Neural cell (in vitro differentiated cells): ENCODE results near the gene PHLDA2. TPM values are rescaled to one million over a fixed set of nuclear protein-coding genes. Genes with fewer than 3 reads are reported as not detected.

Source experiments
- H2AFZ ChIP-seq: fragments of 200-600, 300-800 bp; sonication (generic), shearing (Covaris generic); 2 replicates; pipeline ENCODE4 v1.6.0; 2014; ENCODE audit warnings: low read depth, mild to moderate bottlenecking, antibody characterized with exemption, low read length, moderate library complexity
- H3F3A ChIP-seq: fragments of 200-600 bp; shearing (Covaris generic); 2 replicates; pipeline ENCODE4 v1.6.1; 2016; ENCODE audit warnings: mild to moderate bottlenecking, moderate library complexity, mixed read lengths, antibody characterized with exemption, low read length; ENCODE audit not compliant: insufficient read depth, poor library complexity, severe bottlenecking
- H3K27ac ChIP-seq: fragments of 200-600, 300-800 bp; sonication (generic), shearing (Covaris generic); 2 replicates; pipeline ENCODE4 v1.5.1; 2014; ENCODE audit warnings: mild to moderate bottlenecking, low read length, moderate library complexity
- H3K27me3 ChIP-seq: fragments of 300-800, 200-600 bp; sonication (generic), shearing (Covaris generic); 2 replicates; pipeline ENCODE4 v1.6.0; 2014; ENCODE audit warnings: mild to moderate bottlenecking, low read depth, low read length, moderate library complexity; ENCODE audit not compliant: insufficient read depth
- H3K36me3 ChIP-seq: fragments of 300-800, 200-600 bp; sonication (generic), shearing (Covaris generic); 2 replicates; pipeline ENCODE4 v1.5.1; 2014; ENCODE audit warnings: mild to moderate bottlenecking, antibody characterized with exemption, low read length, moderate library complexity; ENCODE audit not compliant: insufficient read depth
- H3K4me2 ChIP-seq: fragments of 300-800, 200-600 bp; sonication (generic), shearing (Covaris generic); 2 replicates; pipeline ENCODE4 v1.6.0; 2014; ENCODE audit warnings: mild to moderate bottlenecking, low read length
- H3K4me3 ChIP-seq: fragments of 300-800, 200-600 bp; sonication (generic), shearing (Covaris generic); 2 replicates; pipeline ENCODE4 v1.5.1; 2014; ENCODE audit warnings: mild to moderate bottlenecking, low read length, moderate library complexity
- H3K79me2 ChIP-seq: fragments of 200-600 bp; shearing (Covaris generic); replicated peaks from 2 replicates; pipeline ENCODE4 v1.6.0; 2014; ENCODE audit warnings: mild to moderate bottlenecking, low read length, moderate library complexity; ENCODE audit not compliant: insufficient read depth
- H3K9ac ChIP-seq: fragments of 300-800, 200-600 bp; sonication (generic), shearing (Covaris generic); 2 replicates; pipeline ENCODE4 v1.6.1; 2016; ENCODE audit warnings: mild to moderate bottlenecking, low read length, mixed read lengths
- H3K9me2 ChIP-seq: fragments of 200-600 bp; shearing (Covaris generic); 2 replicates; pipeline ENCODE4 v1.6.1; 2016; ENCODE audit warnings: mild to moderate bottlenecking, low read length, mixed read lengths; ENCODE audit not compliant: insufficient read depth
- H3K9me3 ChIP-seq: fragments of 200-600, 300-800 bp; sonication (generic), shearing (Covaris generic); 2 replicates; pipeline ENCODE4 v1.6.1; 2016; ENCODE audit warnings: mild to moderate bottlenecking, mixed run types, low read length, moderate library complexity, mixed read lengths
- H4K20me1 ChIP-seq: fragments of 200-600 bp; shearing (Covaris generic); 2 replicates; pipeline ENCODE4 v1.6.1; 2016; ENCODE audit warnings: mild to moderate bottlenecking, mixed run types; ENCODE audit not compliant: insufficient read depth
- EP300 ChIP-seq: fragments of 450-650 bp; conservative IDR thresholded peaks from 2 replicates; pipeline ENCODE4 v1.6.1; 2014; ENCODE audit warnings: antibody characterized with exemption, mild to moderate bottlenecking, moderate library complexity; ENCODE audit not compliant: poor library complexity, severe bottlenecking
- EZH2 ChIP-seq: fragments of 200-600, 300-800 bp; shearing (Covaris generic), sonication (generic); IDR thresholded peaks from 2 replicates; pipeline ENCODE4 v1.6.1; 2014; ENCODE audit warnings: antibody characterized with exemption, low read length, borderline replicate concordance, mild to moderate bottlenecking; ENCODE audit not compliant: insufficient read depth, poor library complexity, severe bottlenecking
- MXI1 ChIP-seq: fragments of 450-650 bp; conservative IDR thresholded peaks from 2 replicates; pipeline ENCODE4 v1.6.1; 2014; ENCODE audit warnings: antibody characterized with exemption, mild to moderate bottlenecking; ENCODE audit not compliant: poor library complexity, severe bottlenecking
- POLR2AphosphoS5 ChIP-seq: IDR thresholded peaks from 2 replicates; pipeline ENCODE4 v1.6.1; 2012
- RAD21 ChIP-seq: fragments of 450-650 bp; conservative IDR thresholded peaks from 2 replicates; pipeline ENCODE4 v1.6.1; 2014; ENCODE audit warnings: antibody characterized with exemption, mild to moderate bottlenecking, moderate library complexity
- SMC3 ChIP-seq: fragments of 450-650 bp; conservative IDR thresholded peaks from 2 replicates; pipeline ENCODE4 v1.6.1; 2014; ENCODE audit warnings: antibody characterized with exemption, mild to moderate bottlenecking, moderate library complexity; ENCODE audit not compliant: poor library complexity
- TAF1 ChIP-seq: IDR thresholded peaks from 2 replicates; pipeline ENCODE4 v1.6.1; 2012; ENCODE audit warnings: low read depth
- polyA plus RNA-seq: library from polyadenylated mRNA; depleted of rRNA; stranded (reverse); fragments of >200 nt; gene quantifications from 2 replicates; pipeline ENCODE4 v1.2.3, GENCODE V29; 2014
- TF ChIP-seq, protein P1 (sequence below): fragments of 450-650 bp; IDR thresholded peaks from 2 replicates; pipeline ENCODE4 v1.5.1; 2014; ENCODE audit warnings: antibody characterized with exemption, mild to moderate bottlenecking, moderate library complexity; ENCODE audit not compliant: poor library complexity, severe bottlenecking
- TF ChIP-seq, protein P2 (sequence below): IDR thresholded peaks from 2 replicates; pipeline ENCODE4 v1.6.1; 2012; ENCODE audit warnings: borderline replicate concordance

The PHLDA2 gene
- polyA plus RNA-seq, 1 donor from 2014 or later, result not detected

DNA sequence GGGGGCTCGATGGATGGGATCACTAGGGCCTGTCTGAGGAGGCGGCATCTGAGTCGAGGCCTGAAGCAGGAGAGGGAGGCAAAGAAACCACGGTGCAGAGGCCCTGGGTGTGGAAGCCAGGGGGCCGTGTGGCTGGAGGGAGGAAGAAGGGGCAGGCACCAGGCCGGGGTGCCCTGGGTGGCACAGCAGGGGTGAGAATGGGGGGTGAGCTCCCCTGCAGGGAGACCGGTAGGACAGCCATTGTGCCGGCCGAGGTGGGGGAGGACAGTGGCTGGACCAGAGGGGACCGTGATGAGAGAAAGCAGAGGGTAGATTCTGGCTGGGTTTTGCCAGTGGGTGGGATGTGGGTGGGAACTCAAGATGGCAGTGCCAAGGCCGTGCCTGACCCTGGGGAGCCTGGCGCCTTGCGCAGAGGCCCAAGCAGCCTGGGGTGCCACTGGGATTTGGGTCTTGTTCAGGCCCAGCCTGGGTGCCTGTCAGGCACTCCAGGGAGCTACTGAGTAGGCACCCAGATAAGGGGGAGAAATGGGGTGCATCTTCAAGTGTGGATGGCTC lies 18.7 kb downstream of the PHLDA2 start:
- Histone ChIP-seq H3K79me2 (no peaks in the 10 kb centered on the region), H3K27me3 (no peaks in the 10 kb centered on the region), H3K4me3 (no peak overlapping the region), H3K27ac (no peak overlapping the region), H2AFZ (no peak overlapping the region), H4K20me1 (no peaks in the 10 kb centered on the region), H3K9me2 (no peaks in the 10 kb centered on the region), H3K4me2 (no peak overlapping the region), H3K9me3 (no peaks in the 10 kb centered on the region), H3K9ac (no peak overlapping the region), H3F3A (no peaks in the 10 kb centered on the region), H3K36me3 (no peaks in the 10 kb centered on the region)
- TF ChIP-seq RAD21 (no peak), TAF1 (no peak), SMC3 (no peak), EZH2 (no peak), EP300 (no peak), MXI1 (no peak), POLR2AphosphoS5 (no peak)
- TF ChIP-seq, protein P1, sequence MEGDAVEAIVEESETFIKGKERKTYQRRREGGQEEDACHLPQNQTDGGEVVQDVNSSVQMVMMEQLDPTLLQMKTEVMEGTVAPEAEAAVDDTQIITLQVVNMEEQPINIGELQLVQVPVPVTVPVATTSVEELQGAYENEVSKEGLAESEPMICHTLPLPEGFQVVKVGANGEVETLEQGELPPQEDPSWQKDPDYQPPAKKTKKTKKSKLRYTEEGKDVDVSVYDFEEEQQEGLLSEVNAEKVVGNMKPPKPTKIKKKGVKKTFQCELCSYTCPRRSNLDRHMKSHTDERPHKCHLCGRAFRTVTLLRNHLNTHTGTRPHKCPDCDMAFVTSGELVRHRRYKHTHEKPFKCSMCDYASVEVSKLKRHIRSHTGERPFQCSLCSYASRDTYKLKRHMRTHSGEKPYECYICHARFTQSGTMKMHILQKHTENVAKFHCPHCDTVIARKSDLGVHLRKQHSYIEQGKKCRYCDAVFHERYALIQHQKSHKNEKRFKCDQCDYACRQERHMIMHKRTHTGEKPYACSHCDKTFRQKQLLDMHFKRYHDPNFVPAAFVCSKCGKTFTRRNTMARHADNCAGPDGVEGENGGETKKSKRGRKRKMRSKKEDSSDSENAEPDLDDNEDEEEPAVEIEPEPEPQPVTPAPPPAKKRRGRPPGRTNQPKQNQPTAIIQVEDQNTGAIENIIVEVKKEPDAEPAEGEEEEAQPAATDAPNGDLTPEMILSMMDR, result no peak
- TF ChIP-seq, protein P2, sequence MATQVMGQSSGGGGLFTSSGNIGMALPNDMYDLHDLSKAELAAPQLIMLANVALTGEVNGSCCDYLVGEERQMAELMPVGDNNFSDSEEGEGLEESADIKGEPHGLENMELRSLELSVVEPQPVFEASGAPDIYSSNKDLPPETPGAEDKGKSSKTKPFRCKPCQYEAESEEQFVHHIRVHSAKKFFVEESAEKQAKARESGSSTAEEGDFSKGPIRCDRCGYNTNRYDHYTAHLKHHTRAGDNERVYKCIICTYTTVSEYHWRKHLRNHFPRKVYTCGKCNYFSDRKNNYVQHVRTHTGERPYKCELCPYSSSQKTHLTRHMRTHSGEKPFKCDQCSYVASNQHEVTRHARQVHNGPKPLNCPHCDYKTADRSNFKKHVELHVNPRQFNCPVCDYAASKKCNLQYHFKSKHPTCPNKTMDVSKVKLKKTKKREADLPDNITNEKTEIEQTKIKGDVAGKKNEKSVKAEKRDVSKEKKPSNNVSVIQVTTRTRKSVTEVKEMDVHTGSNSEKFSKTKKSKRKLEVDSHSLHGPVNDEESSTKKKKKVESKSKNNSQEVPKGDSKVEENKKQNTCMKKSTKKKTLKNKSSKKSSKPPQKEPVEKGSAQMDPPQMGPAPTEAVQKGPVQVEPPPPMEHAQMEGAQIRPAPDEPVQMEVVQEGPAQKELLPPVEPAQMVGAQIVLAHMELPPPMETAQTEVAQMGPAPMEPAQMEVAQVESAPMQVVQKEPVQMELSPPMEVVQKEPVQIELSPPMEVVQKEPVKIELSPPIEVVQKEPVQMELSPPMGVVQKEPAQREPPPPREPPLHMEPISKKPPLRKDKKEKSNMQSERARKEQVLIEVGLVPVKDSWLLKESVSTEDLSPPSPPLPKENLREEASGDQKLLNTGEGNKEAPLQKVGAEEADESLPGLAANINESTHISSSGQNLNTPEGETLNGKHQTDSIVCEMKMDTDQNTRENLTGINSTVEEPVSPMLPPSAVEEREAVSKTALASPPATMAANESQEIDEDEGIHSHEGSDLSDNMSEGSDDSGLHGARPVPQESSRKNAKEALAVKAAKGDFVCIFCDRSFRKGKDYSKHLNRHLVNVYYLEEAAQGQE, result no peak

GRCh38 chr11:2909133-2909902 lies 19.9 kb downstream of the PHLDA2 start:
- H3K4me3 ChIP-seq, result no peak overlapping the region
- no peaks in the 10 kb centered on the region for H3K9me3 ChIP-seq
- no peak overlapping the region for H2AFZ ChIP-seq
- H4K20me1 ChIP-seq, result no peaks in the 10 kb centered on the region
- H3K36me3 ChIP-seq, result no peaks in the 10 kb centered on the region
- no peaks in the 10 kb centered on the region for H3K9me2 ChIP-seq
- no peaks in the 10 kb centered on the region for H3K27me3 ChIP-seq
- no peak overlapping the region for H3K9ac ChIP-seq
- no peaks in the 10 kb centered on the region for H3K79me2 ChIP-seq
- TF ChIP-seq EP300 (no peak), MXI1 (no peak), POLR2AphosphoS5 (no peak), EZH2 (no peak)
- TF ChIP-seq, protein P1, result no peak
- no peaks in the 10 kb centered on the region for H3F3A ChIP-seq
- H3K27ac ChIP-seq, result no peak overlapping the region
- no peak overlapping the region for H3K4me2 ChIP-seq
